NCI-H1048 (cell line): ENCODE results near the gene DZIP1.
"Not testable (repeated sequence)": the region's sequence is repeated elsewhere in the genome, so short reads cannot be mapped to it uniquely, and the experiment has no call there.

Source experiments
- DNase-seq: peaks from one replicate; lab custom pipeline; 2025; lab: John Stamatoyannopoulos, UW

Gene DZIP1

DNA sequence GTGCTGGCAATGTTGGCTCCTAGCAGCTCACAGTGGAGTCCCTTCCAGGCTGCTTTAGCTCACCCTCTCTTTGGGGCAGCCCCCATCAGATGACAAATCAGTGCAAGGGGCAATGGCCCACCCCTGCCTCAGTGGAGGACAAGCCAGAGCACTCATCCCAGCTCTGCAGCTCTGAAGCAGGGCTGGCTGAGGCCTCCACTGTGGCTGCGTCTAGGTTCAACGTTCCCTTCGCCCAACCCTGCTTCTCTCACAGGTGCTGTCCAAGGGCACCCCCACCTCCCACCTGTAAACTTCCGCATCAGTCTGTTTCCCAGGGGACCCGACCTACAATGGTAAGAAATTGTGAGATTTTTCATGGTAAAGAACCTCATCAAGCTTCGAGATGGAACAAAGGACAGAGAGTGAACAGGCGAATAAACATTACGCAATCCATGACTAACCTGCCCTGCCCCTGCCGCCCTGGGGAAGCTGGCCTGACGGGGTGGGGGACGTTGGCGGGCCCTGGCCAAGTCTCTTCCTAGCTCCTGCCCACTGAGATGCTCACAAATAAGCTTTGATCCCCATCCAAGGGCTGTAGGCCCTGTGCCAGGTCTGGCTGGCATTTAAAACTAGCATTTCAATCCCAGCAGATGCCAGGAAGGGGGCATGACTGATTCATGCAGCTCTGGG is 40.5 kb downstream of the DZIP1 start:
- no peak for DNase-seq

DNA sequence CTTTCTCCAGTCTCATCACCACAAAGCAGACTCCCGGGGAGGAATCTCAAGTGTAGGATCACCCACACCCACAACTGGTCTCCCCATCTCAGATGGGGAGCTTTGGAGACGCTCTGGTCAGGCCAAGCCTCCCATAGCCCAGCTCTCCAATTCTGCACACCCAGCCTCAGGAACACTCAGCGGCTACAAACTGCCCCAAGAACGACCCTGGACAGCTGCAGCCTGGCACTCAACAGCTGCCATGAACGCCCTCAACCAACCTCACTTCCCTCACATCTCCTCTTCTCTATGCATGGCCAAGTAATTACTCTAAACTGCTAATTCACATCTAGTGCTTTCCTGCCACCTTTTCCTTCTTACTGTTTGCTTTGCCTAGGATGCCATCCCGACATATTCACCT is 42.6 kb downstream of the DZIP1 start:
- DNase-seq = no peak

DNA sequence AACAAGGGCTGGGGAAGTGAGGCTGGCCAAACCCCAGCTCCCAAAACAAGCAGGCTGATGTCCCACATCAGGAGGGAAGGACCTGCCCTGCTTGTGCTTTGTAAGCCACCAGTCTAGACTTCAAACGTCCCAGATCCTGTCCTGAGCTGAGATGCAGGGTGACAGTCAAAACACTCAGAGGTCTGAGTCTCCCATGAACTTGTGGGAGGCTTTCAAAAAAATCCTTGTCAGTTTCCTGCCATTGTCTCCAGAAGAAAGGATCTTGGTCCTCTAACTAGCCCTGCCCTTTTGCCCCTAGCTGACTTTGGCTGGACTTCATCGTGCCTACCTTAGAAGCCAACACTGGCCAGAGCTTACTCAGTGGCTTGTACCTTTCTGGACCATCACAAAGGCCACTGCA is 43.3 kb downstream of the DZIP1 start:
- no peak for DNase-seq

DNA sequence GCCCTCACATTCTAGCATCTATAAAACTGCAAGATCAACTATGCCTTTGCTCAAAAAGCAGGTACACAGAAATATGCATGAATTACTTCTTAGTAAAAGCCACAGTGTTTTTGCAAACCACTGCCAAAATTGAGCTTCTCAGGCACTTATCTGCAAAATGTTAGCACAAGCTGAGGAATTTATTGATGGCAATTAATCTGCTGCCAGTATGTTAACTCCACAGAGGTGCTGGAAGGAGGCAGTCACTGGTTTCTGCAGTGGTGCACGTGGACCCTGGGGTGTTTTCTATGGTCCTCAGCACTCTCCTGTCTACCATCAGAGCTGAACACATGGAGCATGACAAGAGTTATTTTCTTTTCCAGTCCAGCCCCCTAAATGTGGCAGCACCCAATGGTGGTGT is 47.8 kb downstream of the DZIP1 start:
- DNase-seq = no peak

DNA sequence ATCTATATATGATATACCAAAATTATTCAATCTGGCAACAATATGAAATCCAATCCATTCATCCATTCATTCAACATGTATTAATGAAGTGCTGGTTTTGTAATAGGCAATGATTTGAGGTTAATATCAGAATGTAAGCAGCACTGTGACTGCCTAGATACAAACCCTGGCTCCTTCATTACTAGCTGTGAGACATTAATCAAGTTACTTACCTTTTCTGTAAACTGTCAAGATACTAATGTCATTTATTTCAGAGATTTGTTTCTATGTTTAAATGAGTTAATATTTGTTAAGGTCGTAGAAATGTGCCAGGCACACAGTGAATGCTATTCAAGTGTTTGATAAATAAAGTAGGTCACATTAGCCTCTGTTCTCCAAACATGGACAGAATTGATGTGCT is 51.0 kb downstream of the DZIP1 start:
- no peak for DNase-seq

DNA sequence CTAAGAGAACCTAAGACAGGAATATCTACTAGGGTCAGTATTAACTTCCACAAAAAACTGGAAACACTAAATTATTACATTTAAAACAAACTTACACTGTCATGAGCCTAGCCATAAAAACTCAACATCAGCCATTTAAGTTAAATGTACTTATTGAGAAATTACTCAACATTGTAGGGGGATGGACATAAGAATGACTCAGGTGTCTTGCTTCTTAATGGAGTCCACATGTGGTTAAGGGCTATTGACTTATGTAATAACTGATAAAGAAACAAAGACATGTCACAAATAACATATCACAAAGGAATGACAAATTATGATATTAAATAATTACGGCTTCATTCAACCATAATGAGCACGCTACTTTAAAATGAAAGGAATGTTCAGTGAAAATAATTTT is 55.8 kb downstream of the DZIP1 start:
- no peak for DNase-seq

DNA sequence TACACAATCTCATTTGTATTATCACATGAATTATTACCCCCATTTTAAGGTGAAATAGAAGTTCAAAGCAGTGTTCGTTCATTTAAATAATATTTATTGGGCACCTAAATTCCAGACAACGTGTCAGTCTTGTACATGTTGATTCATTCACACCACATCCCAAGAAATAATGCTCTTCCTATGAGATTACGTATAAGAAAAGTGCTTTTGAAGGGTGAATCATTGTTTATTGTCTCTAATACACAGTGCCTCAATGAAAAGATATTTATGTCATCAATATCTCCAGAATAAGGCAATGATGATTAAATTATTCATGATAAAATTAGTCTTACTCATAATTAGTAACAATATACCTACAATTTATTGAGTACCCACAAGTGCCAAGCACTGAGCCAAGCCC is 56.4 kb downstream of the DZIP1 start:
- no peak for DNase-seq

DNA sequence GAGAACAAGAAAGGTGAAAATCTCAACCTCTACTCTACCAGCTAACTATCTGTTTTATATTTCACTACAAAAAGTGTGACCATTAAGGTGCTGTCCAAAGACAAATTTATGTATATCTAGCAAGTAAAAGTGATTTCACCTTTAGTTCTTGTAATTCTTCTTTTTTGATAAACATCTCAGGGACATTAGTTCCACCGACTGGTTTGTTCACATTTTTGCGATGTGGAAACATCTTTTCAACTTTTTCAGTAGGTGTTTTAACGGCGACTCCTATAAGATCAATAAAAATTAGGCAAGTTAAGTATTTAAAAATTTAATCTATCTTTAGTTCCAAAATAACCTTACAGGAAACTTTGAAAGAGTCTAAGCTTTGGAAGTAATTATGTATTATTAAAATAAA is 58.6 kb downstream of the DZIP1 start:
- no peak for DNase-seq

DNA sequence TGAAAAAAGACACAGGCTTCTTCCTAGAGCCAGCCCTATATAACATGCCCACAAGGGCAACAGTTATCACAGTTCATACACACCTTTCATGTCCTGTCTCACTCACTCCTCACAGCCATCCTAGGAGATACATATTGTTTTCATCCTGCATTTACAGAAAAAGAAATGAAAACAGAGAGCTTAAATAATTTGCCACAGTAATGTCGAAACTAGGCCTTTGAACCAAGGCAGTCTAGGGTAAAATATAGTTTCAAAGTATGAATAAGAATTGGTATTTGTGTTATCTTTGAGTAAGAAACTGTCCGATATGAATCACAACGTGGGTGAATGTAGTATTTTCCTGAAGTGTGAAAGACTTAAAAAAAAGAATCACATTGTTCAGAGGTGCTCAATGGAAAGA is 65.2 kb downstream of the DZIP1 start:
- DNase-seq = no peak

DNA sequence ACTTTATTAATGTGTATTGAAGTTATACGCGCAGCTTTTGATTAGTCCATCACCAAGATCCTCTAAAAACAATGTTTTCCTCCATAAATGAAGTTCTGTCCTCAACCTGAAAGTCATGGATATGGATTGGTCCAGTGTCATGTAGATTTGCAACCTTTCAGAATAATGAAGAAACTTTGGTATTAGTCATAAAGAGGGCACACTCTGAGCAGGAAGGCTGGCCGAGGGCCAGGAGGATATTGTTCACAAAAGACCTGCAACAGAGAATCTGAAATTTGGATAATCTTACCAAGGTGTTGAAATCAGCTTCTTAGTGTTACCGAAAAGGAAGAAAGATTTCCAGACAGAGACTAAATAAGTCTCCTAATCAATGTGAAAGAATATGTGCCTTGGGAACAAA is 71.3 kb downstream of the DZIP1 start:
- no peak for DNase-seq

DNA sequence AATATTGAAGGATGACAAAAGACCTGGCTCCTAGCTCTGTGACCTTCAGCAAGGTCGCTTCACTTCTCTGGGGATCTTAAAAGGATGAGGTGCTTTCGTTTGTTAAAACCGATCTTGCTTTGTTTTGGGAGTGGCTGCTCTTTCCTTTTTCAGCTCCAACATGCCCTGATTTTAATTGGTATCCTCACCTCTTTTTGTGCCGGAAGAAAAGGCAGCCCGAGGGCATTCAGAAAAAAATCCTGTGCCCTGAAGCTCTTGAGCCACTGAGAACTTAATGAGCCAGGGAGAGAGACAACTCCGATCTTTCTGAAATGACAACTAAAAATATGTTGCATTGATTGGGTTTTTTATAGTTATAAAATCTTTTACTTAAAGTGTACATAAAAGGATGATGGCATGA is 72.6 kb downstream of the DZIP1 start:
- DNase-seq = no peak

DNA sequence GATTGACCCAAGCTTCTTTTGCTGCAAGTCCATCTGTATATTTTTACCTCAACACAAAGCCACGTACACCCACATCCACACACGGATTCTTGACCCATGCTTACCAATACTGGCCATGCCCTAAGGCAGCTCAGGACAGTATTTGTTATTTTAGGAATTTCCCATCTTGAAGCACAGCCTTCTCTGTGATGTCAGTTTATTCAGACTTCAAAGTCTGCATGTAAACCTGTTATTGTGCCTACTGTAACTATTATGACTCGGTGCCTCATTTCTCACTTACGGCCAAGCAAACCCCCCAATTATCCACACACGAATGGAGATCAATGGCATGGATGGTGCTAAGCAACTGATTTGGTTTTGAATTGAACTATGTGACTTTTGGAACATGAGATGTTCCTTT is 74.5 kb downstream of the DZIP1 start:
- DNase-seq = no peak

DNA sequence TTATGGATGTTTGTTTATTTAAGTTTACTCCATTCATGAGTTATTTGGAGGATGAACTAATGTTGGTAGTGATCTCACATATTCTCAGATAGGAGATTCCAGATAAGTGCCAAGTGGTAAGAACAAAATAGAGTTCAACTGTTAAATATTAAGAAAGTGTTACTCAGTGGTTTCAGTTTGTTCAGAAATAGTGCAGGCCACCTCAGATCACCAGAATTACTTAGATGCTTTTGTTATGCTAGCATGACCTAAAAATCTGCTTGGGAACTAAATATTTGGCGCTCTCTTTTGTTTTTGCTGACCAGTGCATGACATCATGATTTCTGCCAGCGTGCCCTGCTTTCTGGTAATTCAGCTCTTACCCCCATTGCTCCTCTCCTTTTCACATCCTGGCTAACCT is 76.4 kb downstream of the DZIP1 start:
- no peak for DNase-seq

DNA sequence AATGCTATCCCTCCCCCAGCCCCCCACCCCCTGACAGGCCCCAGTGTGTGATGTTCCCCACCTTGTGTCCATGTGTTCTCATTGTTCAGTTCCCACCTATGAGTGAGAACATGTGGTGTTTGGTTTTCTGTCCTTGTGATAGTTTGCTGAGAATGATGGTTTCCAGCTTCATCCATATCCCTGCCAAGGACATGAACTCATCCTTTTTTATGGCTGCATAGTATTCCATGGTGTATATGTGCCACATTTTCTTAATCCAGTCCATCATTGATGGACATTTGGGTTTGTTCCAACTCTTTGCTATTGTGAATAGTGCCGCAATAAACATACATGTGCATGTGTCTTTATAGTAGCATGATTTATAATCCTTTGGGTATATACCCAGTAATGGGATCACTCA is 78.7 kb downstream of the DZIP1 start:
- not testable (repeated sequence) for DNase-seq

DNA sequence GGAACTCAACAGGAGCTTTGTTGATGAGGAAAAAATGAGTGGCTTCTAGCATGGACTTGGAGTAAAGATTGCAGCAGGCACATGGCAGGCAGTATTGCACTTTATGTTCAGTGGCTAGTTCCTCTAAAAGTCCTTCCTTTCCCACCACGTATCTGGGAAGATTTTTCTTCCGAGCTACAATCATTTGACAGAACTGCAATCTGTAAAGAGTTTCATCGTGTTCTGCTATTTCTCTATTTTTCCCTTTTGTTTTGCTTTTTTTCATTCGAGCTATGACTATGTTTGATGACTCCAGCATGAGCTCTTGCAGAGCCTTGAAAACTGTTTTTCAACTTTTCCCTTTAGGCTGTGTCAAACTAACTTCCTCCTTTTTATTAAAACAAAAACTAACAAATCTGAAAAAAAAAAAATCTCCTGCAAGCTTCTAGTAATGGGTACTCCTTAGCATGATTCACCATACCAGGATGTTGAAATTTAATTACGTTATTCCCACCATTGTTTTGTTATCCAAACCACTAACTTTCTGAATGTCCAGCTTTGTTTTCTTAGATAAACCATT is 79.7 kb downstream of the DZIP1 start:
- no peak for DNase-seq

DNA sequence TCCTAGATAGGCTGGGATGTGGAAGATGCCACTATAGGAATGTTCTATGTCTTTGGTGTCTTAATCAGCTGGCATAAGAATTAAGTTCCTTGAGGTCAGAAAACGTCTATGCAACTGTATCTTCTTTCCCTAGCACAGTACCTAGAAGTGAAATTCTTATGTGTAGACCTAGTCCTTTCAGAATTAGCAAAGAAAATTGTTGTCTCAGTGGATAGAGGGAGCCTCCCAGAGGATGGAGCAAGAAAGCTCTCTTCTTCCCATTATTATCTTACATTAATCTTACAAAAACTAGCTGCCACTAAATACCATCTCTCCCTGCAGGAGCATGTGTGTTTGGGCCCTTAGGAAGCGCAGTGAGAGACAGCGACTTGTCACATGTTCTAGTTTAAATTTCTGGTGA is 80.4 kb downstream of the DZIP1 start:
- DNase-seq = no peak

DNA sequence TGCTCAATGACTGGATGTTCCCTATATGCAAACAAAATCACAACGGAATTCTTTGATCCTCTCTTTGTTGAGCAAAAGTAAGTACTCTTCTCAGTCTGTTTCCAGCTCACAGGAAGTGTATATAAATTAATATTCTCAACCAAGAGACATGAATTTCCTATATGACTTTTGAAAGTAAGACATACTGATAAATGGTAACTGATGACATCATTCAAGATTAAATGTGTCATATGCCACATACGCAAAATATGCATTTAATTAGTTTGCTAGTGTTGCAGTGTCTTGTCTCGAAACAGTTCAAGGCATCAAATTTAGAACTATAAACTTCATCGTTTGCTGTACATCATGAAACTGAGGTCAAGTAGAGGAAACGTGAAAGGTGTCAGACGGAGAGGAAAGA is 84.1 kb downstream of the DZIP1 start:
- no peak for DNase-seq

DNA sequence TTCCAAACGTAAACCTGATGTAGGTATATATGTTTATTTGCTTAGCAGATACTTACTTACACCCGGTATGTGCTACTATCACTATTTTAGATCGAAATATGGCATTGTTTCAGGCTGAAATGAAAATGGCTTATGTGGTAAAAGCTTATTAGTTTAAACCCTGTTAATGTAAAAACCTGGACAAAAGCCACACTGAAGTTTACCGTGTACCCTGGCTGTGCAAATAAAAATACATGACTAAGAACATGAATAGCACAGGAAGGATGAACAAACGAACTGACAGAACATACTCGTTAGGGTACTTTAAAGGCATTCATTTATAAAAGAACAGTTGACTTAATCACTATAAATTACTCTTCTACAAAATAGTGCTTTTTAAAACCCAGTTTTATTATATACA is 85.4 kb downstream of the DZIP1 start:
- DNase-seq = no peak

DNA sequence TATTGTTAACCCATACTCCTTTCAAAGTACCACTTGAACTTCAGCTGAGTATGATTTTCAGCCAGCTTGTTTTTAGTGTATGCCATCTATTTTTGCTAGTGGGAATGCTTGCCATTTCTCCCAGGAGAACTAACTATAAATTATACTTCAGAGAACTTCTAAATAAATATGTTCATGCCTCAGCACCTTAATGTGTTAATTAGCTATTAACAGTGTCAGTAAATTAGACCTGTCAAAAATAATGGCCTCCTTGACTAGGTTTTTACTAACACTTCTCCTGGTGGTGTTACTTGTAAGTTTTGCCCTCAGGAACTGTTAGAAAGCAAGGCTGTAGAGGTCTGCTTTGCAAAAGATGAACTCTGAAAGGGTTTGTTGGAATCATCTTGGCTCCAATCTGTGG is 87.5 kb downstream of the DZIP1 start:
- no peak for DNase-seq

DNA sequence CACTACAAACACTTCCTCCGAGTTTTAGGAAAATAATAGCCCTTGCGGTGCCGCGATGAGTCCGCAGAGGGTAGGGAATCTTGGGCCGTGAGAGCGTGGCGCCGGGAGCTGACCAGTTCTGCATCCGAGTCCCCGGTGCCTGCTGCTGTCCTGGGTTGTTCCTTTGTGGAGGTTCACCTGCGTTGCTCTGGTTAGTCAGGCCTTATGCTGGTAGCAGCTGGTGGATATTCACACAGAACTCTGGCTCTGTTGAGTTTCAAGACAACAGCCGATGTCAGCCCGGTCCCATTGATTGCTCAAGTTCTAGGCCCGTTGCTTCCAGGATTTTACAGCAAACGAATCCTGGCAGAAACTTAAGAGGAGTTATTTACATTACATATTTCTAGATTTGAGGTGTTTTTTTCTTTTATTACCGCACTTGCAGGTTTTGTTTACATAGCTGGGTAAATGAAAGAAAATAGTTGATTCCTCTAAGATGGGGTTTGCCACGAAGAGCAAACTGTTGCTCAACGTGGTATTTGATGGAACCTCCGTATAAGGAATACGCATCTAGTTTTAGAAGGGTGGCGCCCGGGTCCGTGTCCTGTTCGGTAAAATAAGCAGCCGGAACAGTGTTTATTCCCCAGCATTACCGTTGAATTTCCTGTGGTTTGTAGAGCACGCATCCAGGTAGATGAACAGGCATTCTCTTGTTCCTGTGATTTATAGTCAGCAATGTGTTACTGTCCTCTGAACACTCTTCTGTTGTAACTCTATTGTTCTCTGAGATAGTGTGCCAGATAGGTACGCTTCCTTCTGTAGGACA is 90.7 kb downstream of the DZIP1 start:
- no peak for DNase-seq

DNA sequence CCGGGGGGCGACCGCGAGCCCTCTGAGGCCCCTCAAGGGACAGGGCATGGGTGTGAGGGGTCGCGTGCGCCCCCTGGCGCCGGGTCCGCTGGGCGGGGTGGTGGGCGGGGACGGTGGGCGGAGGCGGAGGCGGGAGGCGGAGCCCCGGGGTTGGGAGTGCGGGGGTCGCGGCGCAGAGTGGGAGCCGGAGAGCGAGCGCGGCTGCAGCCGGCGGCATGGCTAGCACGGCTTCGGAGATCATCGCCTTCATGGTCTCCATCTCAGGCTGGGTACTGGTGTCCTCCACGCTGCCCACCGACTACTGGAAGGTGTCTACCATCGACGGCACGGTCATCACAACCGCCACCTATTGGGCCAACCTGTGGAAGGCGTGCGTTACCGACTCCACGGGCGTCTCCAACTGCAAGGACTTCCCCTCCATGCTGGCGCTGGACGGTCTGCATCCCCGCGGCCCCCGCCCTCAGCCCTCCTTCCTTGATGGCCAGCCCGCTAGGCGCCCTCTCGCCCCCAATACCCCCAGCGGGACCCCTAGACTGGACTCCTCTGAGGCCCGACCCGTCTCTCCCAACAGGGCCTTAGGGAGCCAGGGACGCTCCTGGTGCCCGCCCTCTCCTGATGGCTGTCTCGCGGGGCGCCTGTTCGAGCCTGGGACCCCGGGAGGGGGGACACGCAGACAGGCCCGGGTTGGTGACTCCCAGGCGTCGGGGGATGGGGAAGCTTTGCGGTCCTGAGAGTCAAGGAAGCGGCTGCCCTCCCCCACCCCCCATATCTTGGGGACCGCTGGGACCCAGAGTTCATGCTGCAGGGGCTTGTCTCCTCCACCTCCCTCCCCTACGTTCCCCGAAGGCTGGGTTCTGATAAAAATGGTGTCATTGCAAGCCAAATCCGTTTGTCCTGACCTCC is 91.7 kb downstream of the DZIP1 start, which contains the start of gene CLDN10:
TSS of gene CLDN10 (plus strand) at position 182 of the 903 bp plus-strand sequence. CDS start at position 216, 34 bp downstream.
- DNase-seq = no peak

DNA sequence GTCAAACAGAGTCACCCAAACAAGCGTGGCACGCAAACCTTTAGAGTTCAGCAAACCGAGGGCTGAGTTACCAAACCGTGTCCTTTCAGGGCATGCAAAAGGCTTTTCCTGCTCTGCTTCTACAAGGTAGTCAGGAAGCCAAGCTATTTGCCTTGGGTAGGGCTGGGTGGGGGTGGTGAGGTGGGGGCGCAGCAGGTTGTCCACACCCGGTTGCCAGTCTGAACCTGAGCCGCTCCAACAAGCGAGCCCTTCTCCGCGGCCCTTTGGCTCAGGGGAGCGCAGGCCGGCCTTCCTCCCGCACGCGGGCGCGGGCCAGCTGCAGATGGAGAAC is 92.3 kb downstream of the DZIP1 start:
- no peak for DNase-seq
